A673 (cell line): ENCODE measurements around the gene MAP4.

Experiments used
- CTCF ChIP-seq: fragments of 300-800, 200-600 bp; sonication (generic); conservative IDR thresholded peaks from 2 replicates; pipeline ENCODE4 v1.5.1; 2017; ENCODE audit warnings: low read depth, mild to moderate bottlenecking, antibody characterized with exemption, low read length, moderate library complexity, mixed read lengths
- EZH2 ChIP-seq: fragments of 200-600 bp; sonication (generic); IDR thresholded peaks from 2 replicates; pipeline ENCODE4 v1.6.1; 2017; ENCODE audit warnings: borderline replicate concordance, low read depth, mild to moderate bottlenecking, mixed read lengths, antibody characterized with exemption, low read length; ENCODE audit not compliant: poor library complexity, severe bottlenecking

- TF ChIP-seq CTCF, result no peak
- no peak for TF ChIP-seq EZH2
Observed at GRCh38 chr3:47872916-47873315, 143.3 kb downstream of the MAP4 start.
